ENCODE results near the gene DDI2. TPM values are rescaled to one million over a fixed set of nuclear protein-coding genes. Genes with fewer than 3 reads are reported as not detected.

The DDI2 gene
- total and polyA plus RNA-seq, 10 of the 15 experiments (the other 5 are each of a cell fraction or from before 2014, with no cell fraction given) = 3.3 to 33.1 (median 11.6) TPM

DNA sequence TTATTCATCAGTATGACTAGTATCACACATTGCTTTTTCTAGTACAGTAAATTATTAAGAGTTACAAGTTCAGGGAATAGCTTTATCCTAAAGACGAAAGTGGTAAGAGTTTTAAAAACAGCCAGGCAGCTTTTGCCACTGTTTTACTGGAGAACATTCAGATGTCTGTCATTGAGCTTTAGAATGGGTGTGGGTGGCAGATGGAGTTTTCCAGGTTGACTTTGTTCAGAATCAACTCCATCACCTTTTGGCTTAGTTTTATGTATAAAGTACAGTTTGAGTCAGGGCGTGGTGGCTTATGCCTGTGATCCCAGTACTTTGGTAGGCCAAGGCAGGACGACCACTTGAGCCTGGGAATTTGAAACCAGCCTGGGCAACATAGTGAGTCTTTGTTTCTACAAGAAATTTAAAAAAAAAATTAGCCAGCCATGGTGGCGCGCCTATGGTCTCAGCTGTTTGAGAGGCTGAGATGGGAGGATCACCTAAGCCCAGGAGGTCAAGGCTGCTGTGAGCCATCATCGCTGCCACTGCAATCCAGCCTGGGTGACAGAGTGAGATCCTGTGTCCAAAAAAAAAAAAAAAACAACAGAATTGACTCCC is 36.9 kb downstream of the DDI2 start (continued):
- TF ChIP-seq, protein P1, sequence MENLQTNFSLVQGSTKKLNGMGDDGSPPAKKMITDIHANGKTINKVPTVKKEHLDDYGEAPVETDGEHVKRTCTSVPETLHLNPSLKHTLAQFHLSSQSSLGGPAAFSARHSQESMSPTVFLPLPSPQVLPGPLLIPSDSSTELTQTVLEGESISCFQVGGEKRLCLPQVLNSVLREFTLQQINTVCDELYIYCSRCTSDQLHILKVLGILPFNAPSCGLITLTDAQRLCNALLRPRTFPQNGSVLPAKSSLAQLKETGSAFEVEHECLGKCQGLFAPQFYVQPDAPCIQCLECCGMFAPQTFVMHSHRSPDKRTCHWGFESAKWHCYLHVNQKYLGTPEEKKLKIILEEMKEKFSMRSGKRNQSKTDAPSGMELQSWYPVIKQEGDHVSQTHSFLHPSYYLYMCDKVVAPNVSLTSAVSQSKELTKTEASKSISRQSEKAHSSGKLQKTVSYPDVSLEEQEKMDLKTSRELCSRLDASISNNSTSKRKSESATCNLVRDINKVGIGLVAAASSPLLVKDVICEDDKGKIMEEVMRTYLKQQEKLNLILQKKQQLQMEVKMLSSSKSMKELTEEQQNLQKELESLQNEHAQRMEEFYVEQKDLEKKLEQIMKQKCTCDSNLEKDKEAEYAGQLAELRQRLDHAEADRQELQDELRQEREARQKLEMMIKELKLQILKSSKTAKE (IDR thresholded peaks at IDR 0.05; ENCODE audit: low read depth, poor library complexity, severe bottlenecking) = no peak
- no peak for TF ChIP-seq GATAD2B (conservative IDR thresholded peaks at IDR 0.05; ENCODE audit: low read depth)

DNA sequence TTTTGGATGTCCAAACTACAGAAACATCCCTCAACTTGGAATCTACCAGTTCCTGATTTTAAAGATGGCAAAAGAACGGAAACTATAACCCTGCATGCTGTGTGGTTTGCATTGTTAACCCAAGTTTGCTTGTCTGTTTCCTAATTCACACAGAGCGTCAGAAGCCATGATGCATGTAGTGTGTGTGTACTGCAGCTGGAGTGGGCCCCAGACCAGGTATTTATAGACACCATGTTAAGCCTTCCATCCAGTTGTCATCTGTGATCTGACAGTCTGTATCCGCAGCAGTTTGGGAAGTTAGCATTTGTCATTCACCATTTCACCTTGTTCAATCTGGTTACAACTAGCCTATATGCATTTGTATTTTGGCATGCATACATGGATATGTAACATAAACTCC is 39.2 kb downstream of the DDI2 start:
- ChIA-PET POLR2A (interaction anchor here (0.7 kb wide), 1 partner anchor 13 kb away, joined by 3 read pairs; no protein-coding TSS in a partner anchor), RAD21 (ENCODE audit: unreplicated experiment) (no interaction called here), CTCF (interaction anchor here (1.2 kb wide), 1 partner anchor 8 kb away, joined by 4 read pairs; no protein-coding TSS in a partner anchor), SMC1A (ENCODE audit: uncharacterized antibody, unreplicated experiment) (interaction anchor here (1.2 to 1.4 kb wide), 2 partner anchors 8 to 41 kb away, joined by 3 to 4 read pairs; no protein-coding TSS in a partner anchor)
- 80% methylated on average over 3 of the region's 3 CpGs for WGBS (ENCODE audit: insufficient coverage, insufficient replicate concordance, low lambda C conversion rate, missing lambda C conversion rate)
- H3K9ac ChIP-seq (ENCODE audit: control insufficient read depth, insufficient read depth, low read length) = no peak overlapping the region
- no peaks in the 10 kb centered on the region for H3K9me3 ChIP-seq (replicated peaks; ENCODE audit: control insufficient read depth, insufficient read depth, low read length)
- ATAC-seq (no peak), FAIRE-seq (no peak), DNase-seq (ENCODE audit: low read depth, low spot score) (no peak)
- H2AFZ ChIP-seq (ENCODE audit: control insufficient read depth, low read depth, low read length) = no peak overlapping the region
- H3K27ac ChIP-seq (ENCODE audit: control insufficient read depth, insufficient read depth) = no peak overlapping the region
- H3K36me3 ChIP-seq (ENCODE audit: control insufficient read depth in 2 of 2, insufficient read depth in 2 of 2, low read length in 1 of 2) = peaks cover 12 to 31% of the 10 kb centered on the region in 2 experiments
- no peak overlapping the region for H3K4me3 ChIP-seq
- H3K4me2 ChIP-seq (ENCODE audit: control insufficient read depth, insufficient read depth) = no peak overlapping the region
- no peaks in the 10 kb centered on the region for H3K4me1 ChIP-seq (ENCODE audit: control insufficient read depth, insufficient read depth, low read length)
- in situ Hi-C loops (cut with MboI) (no loop called here), intact Hi-C loops (cut with micrococcal nuclease; ENCODE audit: unreplicated experiment) (no loop called here)
- no peak for TF ChIP-seq BRCA1 (IDR thresholded peaks at IDR 0.05; ENCODE audit: low read depth, low read length)
- TF ChIP-seq RFX5 (IDR thresholded peaks at IDR 0.05; ENCODE audit: low read depth, low read length) = no peak
- TF ChIP-seq LARP7 (IDR thresholded peaks at IDR 0.05) = no peak
- no peak for TF ChIP-seq MEF2A (IDR thresholded peaks at IDR 0.05; ENCODE audit: insufficient read depth, low read depth, low read length)
- TF ChIP-seq JUNB (IDR thresholded peaks at IDR 0.05) = no peak
- TF ChIP-seq, protein P2, sequence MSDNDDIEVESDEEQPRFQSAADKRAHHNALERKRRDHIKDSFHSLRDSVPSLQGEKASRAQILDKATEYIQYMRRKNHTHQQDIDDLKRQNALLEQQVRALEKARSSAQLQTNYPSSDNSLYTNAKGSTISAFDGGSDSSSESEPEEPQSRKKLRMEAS (IDR thresholded peaks at IDR 0.05; ENCODE audit: low read depth, low read length) = no peak
- no peak for TF ChIP-seq RUNX3 (IDR thresholded peaks at IDR 0.05; ENCODE audit: low read length)
- TF ChIP-seq BCL11A (IDR thresholded peaks at IDR 0.05; ENCODE audit: low read depth, low read length) = no peak
- no peak for TF ChIP-seq SMARCA5 (IDR thresholded peaks at IDR 0.05)
- TF ChIP-seq CBX3 (IDR thresholded peaks at IDR 0.05; ENCODE audit: borderline replicate concordance, low read depth) = no peak
- TF ChIP-seq WRNIP1 (IDR thresholded peaks at IDR 0.05; ENCODE audit: borderline replicate concordance, low read depth, low read length) = no peak
- no peak for TF ChIP-seq SPI1 (IDR thresholded peaks at IDR 0.05; ENCODE audit: borderline replicate concordance, insufficient read depth, low read depth, low read length)
- H3K79me2 ChIP-seq (ENCODE audit: control insufficient read depth, insufficient read depth, low read length) = no peaks in the 10 kb centered on the region
- BruUV-seq (replicated peaks) = no TSS peak
- H4K20me1 ChIP-seq (ENCODE audit: control insufficient read depth, insufficient read depth) = no peaks in the 10 kb centered on the region
- no peaks in the 10 kb centered on the region for H3K27me3 ChIP-seq (replicated peaks in 1 of 2; ENCODE audit: control insufficient read depth in 2 of 2, insufficient read depth in 2 of 2, low read length in 1 of 2)

Data from GM12878 (cell line).